HepG2 (cell line): ENCODE data around the gene TMEM50B. TPM values are rescaled to one million over a fixed set of nuclear protein-coding genes. Genes with fewer than 3 reads are reported as not detected.

Experiments used
- CENPX ChIP-seq: sonication (generic); formaldehyde crosslinking; IDR thresholded peaks from 2 replicates; pipeline ENCODE4 v1.9.0; 2021; ENCODE audit warnings: mild to moderate bottlenecking, missing genetic modification reagents, moderate library complexity
- DNMT3B ChIP-seq: conservative IDR thresholded peaks from 2 replicates; pipeline ENCODE4 v1.6.1; 2016; ENCODE audit warnings: missing biosample characterization, control low read depth
- FOXK1 ChIP-seq: sonication (generic); formaldehyde crosslinking; IDR thresholded peaks from 2 replicates; pipeline ENCODE4 v1.4.0; 2020; ENCODE audit warnings: low read depth, missing genetic modification reagents, borderline replicate concordance
- HNRNPK ChIP-seq: fragments of 200-400 bp; formaldehyde crosslinking; IDR thresholded peaks from 2 replicates; pipeline ENCODE4 v1.6.1; 2018; ENCODE audit warnings: low read length, low read depth, moderate library complexity, mild to moderate bottlenecking; ENCODE audit not compliant: poor library complexity, severe bottlenecking
- KLF16 ChIP-seq, 2 experiments: sonication (generic) in 1 of 2; formaldehyde crosslinking in 1 of 2; IDR thresholded peaks; 2 replicates each; pipeline versions ENCODE4 v1.6.1 to v1.8.0; 2016 to 2023; ENCODE audit warnings: missing genetic modification reagents in 2 of 2, missing compliant biosample characterization in 1 of 2
- MAFK ChIP-seq, 2 experiments: IDR thresholded peaks in 1 of 2; conservative IDR thresholded peaks in 1 of 2; 2 replicates each; pipeline ENCODE4 v1.6.1; 2011; ENCODE audit warnings: improper control_type of control experiment in 2 of 2, low read length in 2 of 2
- MBNL3 ChIP-seq: fragments of 250-450 bp; sonication (Bioruptor Pico); conservative IDR thresholded peaks from 2 replicates; pipeline ENCODE4 v1.8.0; 2022; ENCODE audit warnings: mild to moderate bottlenecking, inconsistent platforms
- MYC ChIP-seq: sonication (generic); formaldehyde crosslinking; IDR thresholded peaks from 2 replicates; pipeline ENCODE4 v1.9.0; 2021; ENCODE audit warnings: missing genetic modification reagents, borderline replicate concordance
- MZF1 ChIP-seq: sonication (generic); formaldehyde crosslinking; IDR thresholded peaks from 2 replicates; pipeline ENCODE4 v1.8.1; 2023; ENCODE audit warnings: mild to moderate bottlenecking, missing genetic modification reagents, borderline replicate concordance
- NAIF1 ChIP-seq: sonication (generic); formaldehyde crosslinking; IDR thresholded peaks from 2 replicates; pipeline ENCODE4 v1.5.0; 2020; ENCODE audit warnings: mild to moderate bottlenecking, missing genetic modification reagents, borderline replicate concordance
- SNRNP70 ChIP-seq: fragments of 200-400 bp; formaldehyde crosslinking; IDR thresholded peaks from 2 replicates; pipeline ENCODE4 v1.6.1; 2017; ENCODE audit warnings: mild to moderate bottlenecking, low read depth, low read length, moderate library complexity
- SOX6 ChIP-seq, 2 experiments: fragments of 450-650 bp in 1 of 2; sonication (generic) in 1 of 2; formaldehyde crosslinking in 1 of 2; IDR thresholded peaks; 2 replicates each; pipeline versions ENCODE4 v1.4.0 to v1.6.1; 2017 to 2020; ENCODE audit warnings: antibody characterized with exemption in 1 of 2, mild to moderate bottlenecking in 1 of 2, missing genetic modification reagents in 1 of 2
- ZNF225 ChIP-seq: sonication (generic); formaldehyde crosslinking; IDR thresholded peaks from 2 replicates; pipeline ENCODE4 v1.4.0; 2020; ENCODE audit warnings: mild to moderate bottlenecking, missing genetic modification reagents
- ZNF263 ChIP-seq: sonication (generic); formaldehyde crosslinking; IDR thresholded peaks from 2 replicates; pipeline ENCODE4 v1.4.0; 2020; ENCODE audit warnings: missing genetic modification reagents
- ZNF556 ChIP-seq: sonication (generic); formaldehyde crosslinking; IDR thresholded peaks from 2 replicates; pipeline ENCODE4 v1.4.0; 2020; ENCODE audit warnings: mild to moderate bottlenecking, missing genetic modification reagents, borderline replicate concordance
- ZNF589 ChIP-seq: sonication (generic); formaldehyde crosslinking; conservative IDR thresholded peaks from 2 replicates; pipeline ENCODE4 v1.8.0; 2022; ENCODE audit warnings: mild to moderate bottlenecking, moderate library complexity, missing genetic modification reagents
- ZSCAN30 ChIP-seq: sonication (generic); formaldehyde crosslinking; IDR thresholded peaks from 2 replicates; pipeline ENCODE4 v1.5.0; 2020; ENCODE audit warnings: mild to moderate bottlenecking, missing genetic modification reagents
- polyA plus RNA-seq, 8 experiments: library from polyadenylated mRNA; depleted of rRNA in 3 of 8; stranded (reverse) in 7 of 8; unstranded in 1 of 8; fragments of >200 nt; fragmentation: Illumina TruSeq in 4 of 8; extraction: Trizol in 4 of 8; gene quantifications; 2 replicates each; pipeline versions ENCODE4 v1.2.1 to v1.2.3, GENCODE V29; 2011 to 2016; ENCODE audit warnings: low read depth in 4 of 8, missing spikeins in 1 of 8, mixed read lengths in 1 of 8; ENCODE audit not compliant: insufficient read depth in 1 of 8
- total RNA-seq, 5 experiments: library from RNA; depleted of rRNA; stranded (reverse); fragments of >200 nt; fragmentation: Illumina TruSeq; extraction: Trizol; gene quantifications; 2 replicates each; pipeline ENCODE4 v1.2.3, GENCODE V29; 2016; ENCODE audit warnings: low read depth in 1 of 5
- TF ChIP-seq, protein P1 (sequence below): sonication (generic); formaldehyde crosslinking; IDR thresholded peaks from 2 replicates; pipeline ENCODE4 v1.4.0; 2020; ENCODE audit warnings: missing genetic modification reagents
- TF ChIP-seq, protein P2 (sequence below): sonication (generic); formaldehyde crosslinking; IDR thresholded peaks from 2 replicates; pipeline ENCODE4 v1.4.0; 2020; ENCODE audit warnings: missing genetic modification reagents
- TF ChIP-seq, protein P3 (sequence below): IDR thresholded peaks from 2 replicates; pipeline ENCODE4 v1.6.1; 2016; ENCODE audit warnings: missing compliant biosample characterization, missing genetic modification reagents, borderline replicate concordance

TMEM50B gene
- total and polyA plus RNA-seq, 2 of the 13 experiments (the other 11 are each of a cell fraction or from before 2014, with no cell fraction given), result 29.9 to 46.3 TPM

DNA sequence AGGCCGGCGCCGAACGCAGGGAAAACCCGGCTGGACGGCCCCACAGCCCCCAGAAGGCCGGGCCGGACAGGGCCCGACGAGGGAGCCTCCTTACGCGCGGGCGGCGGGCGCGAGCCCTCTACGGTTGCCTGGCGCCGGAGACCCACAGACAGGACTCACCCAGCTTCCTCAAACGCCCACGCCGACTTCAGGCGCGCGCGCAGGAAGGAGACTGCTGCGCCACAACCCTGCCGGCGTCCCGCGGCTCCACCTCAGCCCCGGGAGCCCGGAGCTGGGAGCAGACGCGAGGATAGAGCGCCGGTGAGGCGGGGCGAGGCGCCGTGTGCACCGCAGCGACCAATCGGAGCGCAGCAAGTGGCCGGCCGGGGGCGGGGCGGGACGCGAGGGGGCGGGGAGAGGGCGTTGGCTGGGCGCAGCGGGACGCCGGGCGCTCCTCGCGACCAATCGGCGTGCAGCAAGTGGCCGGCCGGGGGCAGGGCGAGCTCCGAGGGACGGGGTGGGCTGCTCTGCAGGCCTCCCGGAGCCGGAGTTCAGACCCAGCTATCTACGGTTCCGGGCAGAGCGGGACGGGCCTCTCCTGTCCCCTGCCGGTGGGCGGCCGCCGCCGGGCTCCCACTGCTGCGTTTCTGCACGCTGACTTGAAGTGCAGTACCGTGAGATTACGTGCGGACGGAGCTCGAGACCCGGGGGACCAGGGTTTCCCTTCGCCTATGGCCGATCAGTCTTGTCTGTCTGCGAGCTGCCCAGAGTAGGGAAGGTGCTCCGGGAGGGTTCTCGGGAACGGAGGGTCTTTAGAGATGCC lies at the start of gene TMEM50B (continued):
- TF ChIP-seq ZNF589 (CRISPR knock-in tag), result peak; percentile 84; the same call in 1 of the 2 replicates
- no peak for TF ChIP-seq SNRNP70
- peak; percentile 47; the same call in 1 of the 2 replicates for TF ChIP-seq NAIF1 (CRISPR knock-in tag)
- TF ChIP-seq ZSCAN30 (CRISPR knock-in tag), result peak; percentile 72; the same call in 1 of the 2 replicates
- TF ChIP-seq MYC (CRISPR knock-in tag), result peak; percentile 29; the same call in 1 of the 2 replicates
- 0 out of 2 replicates have a peak, but pooled peaks have one; percentile 49 for TF ChIP-seq DNMT3B (CRISPR knock-in tag)
- TF ChIP-seq ZNF263 (CRISPR knock-in tag), result peak; percentile 67
- no peak for TF ChIP-seq SOX6 (IDR thresholded peaks at IDR 0.05)
- TF ChIP-seq SOX6 (CRISPR knock-in tag; IDR thresholded peaks at IDR 0.05), result no peak; the same call in 1 of the 2 replicates
- peak; percentile 6 for TF ChIP-seq HNRNPK
- TF ChIP-seq ZNF225 (CRISPR knock-in tag), result no peak
- TF ChIP-seq MBNL3, result no peak
- TF ChIP-seq, protein P1, sequence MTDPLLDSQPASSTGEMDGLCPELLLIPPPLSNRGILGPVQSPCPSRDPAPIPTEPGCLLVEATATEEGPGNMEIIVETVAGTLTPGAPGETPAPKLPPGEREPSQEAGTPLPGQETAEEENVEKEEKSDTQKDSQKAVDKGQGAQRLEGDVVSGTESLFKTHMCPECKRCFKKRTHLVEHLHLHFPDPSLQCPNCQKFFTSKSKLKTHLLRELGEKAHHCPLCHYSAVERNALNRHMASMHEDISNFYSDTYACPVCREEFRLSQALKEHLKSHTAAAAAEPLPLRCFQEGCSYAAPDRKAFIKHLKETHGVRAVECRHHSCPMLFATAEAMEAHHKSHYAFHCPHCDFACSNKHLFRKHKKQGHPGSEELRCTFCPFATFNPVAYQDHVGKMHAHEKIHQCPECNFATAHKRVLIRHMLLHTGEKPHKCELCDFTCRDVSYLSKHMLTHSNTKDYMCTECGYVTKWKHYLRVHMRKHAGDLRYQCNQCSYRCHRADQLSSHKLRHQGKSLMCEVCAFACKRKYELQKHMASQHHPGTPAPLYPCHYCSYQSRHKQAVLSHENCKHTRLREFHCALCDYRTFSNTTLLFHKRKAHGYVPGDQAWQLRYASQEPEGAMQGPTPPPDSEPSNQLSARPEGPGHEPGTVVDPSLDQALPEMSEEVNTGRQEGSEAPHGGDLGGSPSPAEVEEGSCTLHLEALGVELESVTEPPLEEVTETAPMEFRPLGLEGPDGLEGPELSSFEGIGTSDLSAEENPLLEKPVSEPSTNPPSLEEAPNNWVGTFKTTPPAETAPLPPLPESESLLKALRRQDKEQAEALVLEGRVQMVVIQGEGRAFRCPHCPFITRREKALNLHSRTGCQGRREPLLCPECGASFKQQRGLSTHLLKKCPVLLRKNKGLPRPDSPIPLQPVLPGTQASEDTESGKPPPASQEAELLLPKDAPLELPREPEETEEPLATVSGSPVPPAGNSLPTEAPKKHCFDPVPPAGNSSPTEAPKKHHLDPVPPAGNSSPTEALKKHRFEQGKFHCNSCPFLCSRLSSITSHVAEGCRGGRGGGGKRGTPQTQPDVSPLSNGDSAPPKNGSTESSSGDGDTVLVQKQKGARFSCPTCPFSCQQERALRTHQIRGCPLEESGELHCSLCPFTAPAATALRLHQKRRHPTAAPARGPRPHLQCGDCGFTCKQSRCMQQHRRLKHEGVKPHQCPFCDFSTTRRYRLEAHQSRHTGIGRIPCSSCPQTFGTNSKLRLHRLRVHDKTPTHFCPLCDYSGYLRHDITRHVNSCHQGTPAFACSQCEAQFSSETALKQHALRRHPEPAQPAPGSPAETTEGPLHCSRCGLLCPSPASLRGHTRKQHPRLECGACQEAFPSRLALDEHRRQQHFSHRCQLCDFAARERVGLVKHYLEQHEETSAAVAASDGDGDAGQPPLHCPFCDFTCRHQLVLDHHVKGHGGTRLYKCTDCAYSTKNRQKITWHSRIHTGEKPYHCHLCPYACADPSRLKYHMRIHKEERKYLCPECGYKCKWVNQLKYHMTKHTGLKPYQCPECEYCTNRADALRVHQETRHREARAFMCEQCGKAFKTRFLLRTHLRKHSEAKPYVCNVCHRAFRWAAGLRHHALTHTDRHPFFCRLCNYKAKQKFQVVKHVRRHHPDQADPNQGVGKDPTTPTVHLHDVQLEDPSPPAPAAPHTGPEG, result peak; percentile 32; the same call in 1 of the 2 replicates
- TF ChIP-seq, protein P2, sequence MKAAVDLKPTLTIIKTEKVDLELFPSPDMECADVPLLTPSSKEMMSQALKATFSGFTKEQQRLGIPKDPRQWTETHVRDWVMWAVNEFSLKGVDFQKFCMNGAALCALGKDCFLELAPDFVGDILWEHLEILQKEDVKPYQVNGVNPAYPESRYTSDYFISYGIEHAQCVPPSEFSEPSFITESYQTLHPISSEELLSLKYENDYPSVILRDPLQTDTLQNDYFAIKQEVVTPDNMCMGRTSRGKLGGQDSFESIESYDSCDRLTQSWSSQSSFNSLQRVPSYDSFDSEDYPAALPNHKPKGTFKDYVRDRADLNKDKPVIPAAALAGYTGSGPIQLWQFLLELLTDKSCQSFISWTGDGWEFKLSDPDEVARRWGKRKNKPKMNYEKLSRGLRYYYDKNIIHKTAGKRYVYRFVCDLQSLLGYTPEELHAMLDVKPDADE (CRISPR knock-in tag), result no peak
- TF ChIP-seq CENPX (CRISPR knock-in tag), result no peak
- TF ChIP-seq KLF16 (CRISPR knock-in tag; IDR thresholded peaks at IDR 0.05), result peak in 1 of 2 experiments; percentile 34; a peak in 1 of 4 replicates
- TF ChIP-seq, protein P3, sequence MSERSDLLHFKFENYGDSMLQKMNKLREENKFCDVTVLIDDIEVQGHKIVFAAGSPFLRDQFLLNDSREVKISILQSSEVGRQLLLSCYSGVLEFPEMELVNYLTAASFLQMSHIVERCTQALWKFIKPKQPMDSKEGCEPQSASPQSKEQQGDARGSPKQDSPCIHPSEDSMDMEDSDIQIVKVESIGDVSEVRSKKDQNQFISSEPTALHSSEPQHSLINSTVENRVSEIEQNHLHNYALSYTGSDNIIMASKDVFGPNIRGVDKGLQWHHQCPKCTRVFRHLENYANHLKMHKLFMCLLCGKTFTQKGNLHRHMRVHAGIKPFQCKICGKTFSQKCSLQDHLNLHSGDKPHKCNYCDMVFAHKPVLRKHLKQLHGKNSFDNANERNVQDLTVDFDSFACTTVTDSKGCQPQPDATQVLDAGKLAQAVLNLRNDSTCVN (CRISPR knock-in tag), result no peak; the same call in 1 of the 2 replicates
- no peak for TF ChIP-seq ZNF556
- peak; percentile 41; the same call in 1 of the 2 replicates for TF ChIP-seq FOXK1 (CRISPR knock-in tag)
- no peak for TF ChIP-seq MAFK (conservative IDR thresholded peaks at IDR 0.05 in 1 of 2, IDR thresholded peaks at IDR 0.05 in 1 of 2; ENCODE audit: low read length in 2 of 2)
- TF ChIP-seq MZF1 (CRISPR knock-in tag), result no peak
